OCI-LY7 (cell line): Measurements from ENCODE around the gene JAK3.

Experiments used
- EZH2phosphoT487 ChIP-seq: fragments of 200-600 bp; sonication (generic); IDR thresholded peaks from 2 replicates; pipeline ENCODE4 v1.6.1; 2018; ENCODE audit warnings: low read depth, borderline replicate concordance, mild to moderate bottlenecking, mixed run types, antibody characterized with exemption, low read length, moderate library complexity, mixed read lengths
- TF ChIP-seq, protein P1 (sequence below): fragments of 200-600 bp; sonication (generic); conservative IDR thresholded peaks from 2 replicates; pipeline ENCODE4 v1.5.1; 2014; ENCODE audit warnings: mild to moderate bottlenecking, antibody characterized with exemption, low read length, moderate library complexity, mixed read lengths

DNA sequence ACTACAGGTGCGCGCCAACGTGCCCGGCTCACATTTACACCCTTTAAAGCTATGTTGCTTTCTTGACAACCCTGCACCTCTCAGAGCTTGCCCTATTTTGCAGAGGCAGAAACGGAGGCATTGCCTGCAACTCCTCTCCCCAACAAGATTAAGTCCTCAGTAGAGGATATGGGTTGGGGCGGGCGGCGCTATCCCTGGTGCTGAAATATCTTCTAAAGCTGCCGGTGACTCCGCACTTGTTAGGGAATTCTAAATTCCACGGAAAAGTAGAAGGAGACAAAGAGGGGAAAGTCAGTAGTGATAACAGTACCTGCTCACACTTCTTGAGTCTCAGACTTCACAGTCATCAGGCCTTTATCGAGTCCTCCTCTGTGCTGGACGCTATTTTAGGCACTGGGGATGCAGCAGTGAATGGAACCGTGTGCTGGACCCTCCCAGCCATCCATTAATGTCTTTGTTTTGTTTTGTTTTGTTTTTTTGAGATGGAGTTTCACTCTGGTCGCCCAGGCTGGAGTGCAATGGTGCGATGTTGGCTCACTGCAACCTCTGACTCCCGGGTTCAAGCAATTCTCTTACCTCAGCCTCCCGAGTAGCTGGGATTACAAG is 41.9 kb upstream of the JAK3 start:
- TF ChIP-seq, protein P1, sequence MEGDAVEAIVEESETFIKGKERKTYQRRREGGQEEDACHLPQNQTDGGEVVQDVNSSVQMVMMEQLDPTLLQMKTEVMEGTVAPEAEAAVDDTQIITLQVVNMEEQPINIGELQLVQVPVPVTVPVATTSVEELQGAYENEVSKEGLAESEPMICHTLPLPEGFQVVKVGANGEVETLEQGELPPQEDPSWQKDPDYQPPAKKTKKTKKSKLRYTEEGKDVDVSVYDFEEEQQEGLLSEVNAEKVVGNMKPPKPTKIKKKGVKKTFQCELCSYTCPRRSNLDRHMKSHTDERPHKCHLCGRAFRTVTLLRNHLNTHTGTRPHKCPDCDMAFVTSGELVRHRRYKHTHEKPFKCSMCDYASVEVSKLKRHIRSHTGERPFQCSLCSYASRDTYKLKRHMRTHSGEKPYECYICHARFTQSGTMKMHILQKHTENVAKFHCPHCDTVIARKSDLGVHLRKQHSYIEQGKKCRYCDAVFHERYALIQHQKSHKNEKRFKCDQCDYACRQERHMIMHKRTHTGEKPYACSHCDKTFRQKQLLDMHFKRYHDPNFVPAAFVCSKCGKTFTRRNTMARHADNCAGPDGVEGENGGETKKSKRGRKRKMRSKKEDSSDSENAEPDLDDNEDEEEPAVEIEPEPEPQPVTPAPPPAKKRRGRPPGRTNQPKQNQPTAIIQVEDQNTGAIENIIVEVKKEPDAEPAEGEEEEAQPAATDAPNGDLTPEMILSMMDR, result no peak
- no peak for TF ChIP-seq EZH2phosphoT487
